Ectodermal cell (in vitro differentiated cells): Measurements from ENCODE around the gene CA4.

Source experiments
- H3K27ac ChIP-seq: 2 replicates; pipeline ENCODE4 v1.7.0; 2013; ENCODE audit warnings: mild to moderate bottlenecking, low read depth, low read length; ENCODE audit not compliant: insufficient read depth, poor library complexity, severe bottlenecking
- H3K27me3 ChIP-seq: 2 replicates; pipeline ENCODE4 v1.7.0; 2013; ENCODE audit warnings: mild to moderate bottlenecking, low read length; ENCODE audit not compliant: insufficient read depth, control insufficient read depth, poor library complexity, severe bottlenecking
- H3K36me3 ChIP-seq: one replicate; pipeline ENCODE4 v1.7.0; 2013; ENCODE audit warnings: low read length; ENCODE audit not compliant: control insufficient read depth, insufficient read depth
- H3K4me1 ChIP-seq: one replicate; pipeline ENCODE4 v1.7.0; 2013; ENCODE audit warnings: low read length; ENCODE audit not compliant: control insufficient read depth, insufficient read depth
- H3K4me3 ChIP-seq: 2 replicates; pipeline ENCODE4 v1.7.0; 2013; ENCODE audit warnings: low read depth, low read length, control low read depth; ENCODE audit not compliant: insufficient read depth
- H3K9me3 ChIP-seq: 2 replicates; pipeline ENCODE4 v1.7.0; 2013; ENCODE audit warnings: mild to moderate bottlenecking, low read length, moderate library complexity; ENCODE audit not compliant: control insufficient read depth
- WGBS, 2 experiments: methylation state at CpG; one replicate each; pipeline ENCODE4 v1.1.7; 2013; ENCODE audit warnings: missing lambda C conversion rate in 2 of 2; 5-methylcytosine and 5-hydroxymethylcytosine counted together

Gene CA4

DNA sequence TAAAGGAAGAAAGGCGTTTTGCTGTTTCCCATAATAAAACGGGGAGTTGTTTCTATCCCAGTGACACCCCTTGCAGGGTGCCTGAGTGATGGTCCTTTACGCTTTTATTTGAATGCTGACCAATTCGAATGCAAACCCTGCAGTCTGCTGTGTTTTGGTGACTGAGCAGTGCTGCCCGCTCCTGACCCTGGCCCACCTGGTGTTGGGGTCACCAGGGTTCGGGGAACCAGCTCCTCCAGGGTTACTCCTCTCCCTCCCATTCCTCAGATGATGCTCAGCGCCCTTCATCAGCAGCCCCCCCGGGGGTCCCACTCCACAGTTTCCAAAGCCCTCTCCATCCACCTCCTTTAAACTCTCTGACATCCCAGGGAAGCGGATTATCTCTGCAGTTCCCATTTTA is 6.0 kb downstream of the CA4 start:
- no peaks in the 10 kb centered on the region for H3K36me3 ChIP-seq
- H3K4me1 ChIP-seq = peaks cover 29% of the 10 kb centered on the region
- no peaks in the 10 kb centered on the region for H3K9me3 ChIP-seq
- 64% methylated on average over 9 of the region's 9 CpGs for WGBS, 2 experiments
- peaks cover 16% of the 10 kb centered on the region for H3K27me3 ChIP-seq
- no peak overlapping the region for H3K27ac ChIP-seq
- no peak overlapping the region for H3K4me3 ChIP-seq

DNA sequence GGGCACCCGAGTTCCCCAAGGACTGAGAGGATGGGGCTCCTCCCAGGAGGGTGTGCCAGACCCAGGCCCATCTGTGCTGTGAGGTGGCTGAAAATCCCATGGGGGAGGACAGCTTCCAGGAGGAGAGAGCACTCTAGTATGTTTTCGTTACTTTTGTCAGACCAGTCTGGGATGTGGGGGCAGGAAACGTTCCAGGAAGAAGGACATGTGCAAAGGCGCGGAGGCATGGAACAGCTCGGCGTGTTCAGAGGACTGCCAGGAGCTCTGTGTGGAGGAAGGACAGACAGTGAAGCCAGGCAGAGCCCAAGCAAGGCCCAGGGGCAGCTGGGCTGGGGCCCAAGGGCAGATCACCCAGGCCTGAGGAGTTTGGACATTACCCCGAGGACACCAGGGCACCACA is 7.0 kb downstream of the CA4 start:
- H3K27me3 ChIP-seq = peaks cover 7% of the 10 kb centered on the region
- H3K27ac ChIP-seq = no peak overlapping the region
- no peaks in the 10 kb centered on the region for H3K36me3 ChIP-seq
- no peak overlapping the region for H3K4me3 ChIP-seq
- H3K9me3 ChIP-seq = no peaks in the 10 kb centered on the region
- H3K4me1 ChIP-seq = peaks cover 35% of the 10 kb centered on the region
- WGBS, 2 experiments = 95 to 96% methylated on average over 8 of the region's 8 CpGs

DNA sequence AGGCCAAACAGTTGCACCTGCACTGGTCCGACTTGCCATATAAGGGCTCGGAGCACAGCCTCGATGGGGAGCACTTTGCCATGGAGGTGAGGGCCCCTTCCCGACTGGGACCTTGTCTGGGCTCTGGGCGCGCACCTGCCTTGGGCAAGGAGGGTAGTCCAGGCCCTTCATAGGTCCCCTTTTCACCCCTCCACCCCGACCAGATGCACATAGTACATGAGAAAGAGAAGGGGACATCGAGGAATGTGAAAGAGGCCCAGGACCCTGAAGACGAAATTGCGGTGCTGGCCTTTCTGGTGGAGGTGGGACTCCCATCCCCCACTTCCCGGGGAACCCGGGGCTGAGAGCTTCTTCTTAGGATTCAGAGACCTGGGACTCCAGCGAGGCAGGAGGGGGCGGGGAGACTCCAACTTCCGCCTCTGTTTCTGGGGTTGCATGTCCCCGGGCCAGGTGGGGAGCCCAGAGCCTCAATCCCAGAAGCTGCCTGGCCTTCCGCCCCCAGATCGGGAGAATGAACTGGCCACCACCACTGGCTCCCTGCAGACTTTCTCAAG is 7.8 kb downstream of the CA4 start:
- H3K9me3 ChIP-seq = no peaks in the 10 kb centered on the region
- H3K27ac ChIP-seq = no peak overlapping the region
- WGBS, 2 experiments = 83 to 84% methylated on average over 18 of the region's 18 CpGs
- H3K4me3 ChIP-seq = no peak overlapping the region
- peaks cover 44% of the 10 kb centered on the region for H3K4me1 ChIP-seq
- H3K36me3 ChIP-seq = no peaks in the 10 kb centered on the region
- H3K27me3 ChIP-seq = no peaks in the 10 kb centered on the region

DNA sequence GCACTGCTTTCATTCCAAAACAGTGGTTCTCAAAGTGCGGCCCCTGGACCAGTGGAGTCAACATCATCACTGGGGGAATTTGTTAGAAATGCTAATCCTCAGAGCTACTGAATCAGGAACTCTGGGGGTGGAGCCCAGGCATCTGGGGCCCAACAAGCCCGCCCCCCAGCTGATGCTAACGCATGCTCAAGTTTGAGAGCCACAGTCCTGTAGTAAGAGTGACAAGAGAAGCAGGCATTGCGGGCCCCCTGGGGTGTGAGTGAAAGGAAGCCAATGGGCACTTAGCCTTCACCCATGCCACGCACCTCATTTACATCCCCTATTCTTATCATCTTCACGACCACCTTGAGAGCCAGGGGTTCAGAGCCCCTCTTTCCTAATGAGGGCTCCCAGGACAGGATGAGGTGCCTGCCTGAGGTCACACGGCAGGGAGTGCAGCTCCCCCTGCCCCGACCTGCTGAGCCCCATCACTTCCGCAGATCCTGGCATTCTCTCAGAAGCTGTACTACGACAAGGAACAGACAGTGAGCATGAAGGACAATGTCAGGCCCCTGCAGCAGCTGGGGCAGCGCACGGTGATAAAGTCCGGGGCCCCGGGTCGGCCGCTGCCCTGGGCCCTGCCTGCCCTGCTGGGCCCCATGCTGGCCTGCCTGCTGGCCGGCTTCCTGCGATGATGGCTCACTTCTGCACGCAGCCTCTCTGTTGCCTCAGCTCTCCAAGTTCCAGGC is 9.1 kb downstream of the CA4 start:
- no peaks in the 10 kb centered on the region for H3K9me3 ChIP-seq
- H3K4me3 ChIP-seq = no peak overlapping the region
- H3K27ac ChIP-seq = no peak overlapping the region
- H3K36me3 ChIP-seq = no peaks in the 10 kb centered on the region
- 18 to 27% methylated on average over 19 of the region's 19 CpGs for WGBS, 2 experiments
- no peaks in the 10 kb centered on the region for H3K27me3 ChIP-seq
- peaks cover 55% of the 10 kb centered on the region for H3K4me1 ChIP-seq

DNA sequence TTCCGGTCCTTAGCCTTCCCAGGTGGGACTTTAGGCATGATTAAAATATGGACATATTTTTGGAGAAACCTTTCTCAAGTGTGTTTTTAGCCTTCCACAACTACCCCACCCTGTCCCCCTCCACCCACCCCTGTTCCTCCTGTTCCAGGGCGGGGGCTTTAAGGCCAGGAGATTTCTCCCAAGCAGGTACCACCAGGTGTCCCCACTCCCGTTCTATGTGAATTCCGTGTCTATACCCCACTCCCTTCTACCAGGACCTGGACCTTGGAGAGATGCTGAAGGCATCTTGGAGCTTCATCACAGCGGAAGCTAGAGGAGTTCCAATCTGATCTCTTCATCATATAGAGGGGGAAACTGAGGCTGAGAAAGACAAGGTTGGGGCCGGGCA is 9.7 kb downstream of the CA4 start:
- Histone ChIP-seq H3K36me3 (no peaks in the 10 kb centered on the region), H3K27ac (no peak overlapping the region), H3K9me3 (no peaks in the 10 kb centered on the region), H3K4me3 (no peak overlapping the region), H3K27me3 (no peaks in the 10 kb centered on the region), H3K4me1 (peaks cover 53% of the 10 kb centered on the region)
- 71 to 74% methylated on average over 6 of the region's 6 CpGs for WGBS, 2 experiments

DNA sequence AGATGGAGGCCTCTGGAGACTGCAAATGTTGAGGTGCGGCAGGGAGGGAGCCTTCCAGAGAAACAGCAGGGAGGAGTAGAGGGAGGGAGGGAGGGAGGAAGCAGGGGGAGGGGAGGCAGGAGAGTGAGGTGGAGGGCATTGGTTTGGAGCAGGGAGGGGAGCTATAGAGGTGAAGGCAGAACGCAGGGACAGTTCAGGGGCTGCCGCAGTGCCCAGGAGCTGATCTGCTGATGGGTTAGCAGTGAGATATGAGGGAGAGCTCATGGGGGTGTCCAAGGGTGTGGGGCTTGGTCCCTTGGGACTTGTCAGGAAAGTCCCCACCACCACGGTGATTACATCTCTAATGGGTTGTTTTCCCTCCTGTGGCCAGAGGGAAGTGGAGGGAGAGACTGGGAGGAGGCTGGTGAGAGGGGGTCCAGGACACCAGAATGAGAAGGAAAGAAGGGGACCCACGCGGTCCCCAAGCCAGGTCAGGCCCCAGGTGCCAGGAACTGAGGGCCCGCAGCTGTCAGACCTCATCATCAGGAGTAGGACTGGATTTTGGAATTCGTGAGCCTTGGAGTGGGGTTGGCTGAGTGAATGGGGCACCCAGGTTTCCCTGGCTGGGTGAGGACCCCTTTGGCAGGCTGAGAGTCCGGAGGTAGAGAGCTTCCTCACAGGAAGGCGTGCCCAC is 11.2 kb downstream of the CA4 start:
- Histone ChIP-seq H3K27ac (no peak overlapping the region), H3K4me1 (peaks cover 45% of the 10 kb centered on the region), H3K27me3 (no peaks in the 10 kb centered on the region), H3K36me3 (no peaks in the 10 kb centered on the region), H3K4me3 (no peak overlapping the region), H3K9me3 (no peaks in the 10 kb centered on the region)
- 51 to 55% methylated on average over 10 of the region's 10 CpGs for WGBS, 2 experiments

DNA sequence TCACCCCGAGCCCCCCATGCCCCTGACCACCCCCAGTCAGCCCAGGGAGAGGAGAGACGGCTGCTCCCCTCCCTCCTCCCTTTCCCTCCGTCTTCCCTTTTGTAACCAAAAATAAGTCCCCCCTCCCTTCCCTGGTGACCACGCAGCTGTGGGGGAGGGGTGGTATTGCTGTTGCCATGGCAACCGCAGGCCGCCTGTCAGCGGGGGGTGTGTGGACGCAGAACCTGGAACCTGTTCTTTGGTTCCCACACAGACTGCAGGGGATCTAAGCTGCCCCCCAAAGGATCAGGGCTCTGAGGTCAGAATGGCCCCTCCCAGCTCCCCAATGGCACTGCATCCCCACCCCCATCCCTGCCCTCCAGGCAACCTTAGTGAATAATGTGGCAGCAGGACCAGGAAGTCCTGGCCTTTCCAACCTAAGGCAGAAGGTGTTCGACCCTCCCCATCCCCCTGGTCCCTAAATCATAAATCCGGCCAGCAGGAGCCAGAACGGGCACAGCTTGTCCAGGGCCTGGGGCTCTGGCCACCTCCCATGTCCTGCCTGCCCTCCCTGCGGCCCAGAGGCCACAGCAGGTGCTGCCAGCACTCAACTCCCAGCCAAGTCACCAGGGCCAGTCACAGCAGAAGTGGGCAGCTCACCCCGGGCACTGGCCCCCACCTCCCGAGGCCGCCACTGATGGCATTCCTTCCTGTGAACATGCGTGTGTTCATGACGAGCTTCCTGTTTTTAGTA is 12.0 kb downstream of the CA4 start:
- H3K4me3 ChIP-seq = no peak overlapping the region
- H3K9me3 ChIP-seq = no peaks in the 10 kb centered on the region
- peaks cover 45% of the 10 kb centered on the region for H3K4me1 ChIP-seq
- no peaks in the 10 kb centered on the region for H3K27me3 ChIP-seq
- no peaks in the 10 kb centered on the region for H3K36me3 ChIP-seq
- H3K27ac ChIP-seq = no peak overlapping the region
- 40 to 42% methylated on average over 14 to 16 of the region's 17 CpGs for WGBS, 2 experiments

DNA sequence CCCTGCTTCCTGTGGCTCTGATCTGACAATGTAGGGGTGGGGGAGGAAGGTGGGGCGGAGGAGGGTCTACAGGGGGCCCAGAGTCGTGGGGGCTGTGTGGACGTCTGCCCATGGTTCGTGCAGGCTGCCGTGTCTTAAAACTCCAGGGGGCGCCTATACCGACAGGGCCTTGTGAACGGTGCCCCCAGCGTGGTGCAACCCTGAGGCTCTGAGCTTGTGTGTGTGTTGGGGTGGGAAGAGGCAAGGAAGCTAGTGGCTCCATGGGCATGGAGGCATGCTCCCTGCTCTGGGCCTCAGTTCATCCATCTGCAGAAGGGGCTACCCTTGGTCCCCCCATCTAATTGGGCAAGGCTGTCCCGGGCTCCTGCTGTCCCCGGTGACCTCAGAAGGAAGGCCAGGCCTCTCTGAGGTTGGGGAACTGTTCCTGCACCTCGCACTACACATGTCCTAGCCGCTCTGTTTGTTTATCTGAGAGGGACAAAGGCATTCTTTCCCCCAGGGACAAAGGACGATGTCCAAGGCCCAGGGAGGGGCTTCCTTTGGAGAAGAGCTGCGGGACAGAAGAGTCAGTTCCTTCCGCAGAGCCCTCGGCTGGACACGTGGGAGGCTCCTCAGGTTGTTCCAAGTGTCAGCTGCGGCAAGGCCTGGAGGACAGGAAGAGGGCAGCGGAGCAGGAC is 13.5 kb downstream of the CA4 start:
- WGBS, 2 experiments = 46 to 47% methylated on average over 20 of the region's 20 CpGs
- no peak overlapping the region for H3K27ac ChIP-seq
- peaks cover 45% of the 10 kb centered on the region for H3K4me1 ChIP-seq
- H3K4me3 ChIP-seq = no peak overlapping the region
- no peaks in the 10 kb centered on the region for H3K36me3 ChIP-seq
- no peaks in the 10 kb centered on the region for H3K27me3 ChIP-seq
- H3K9me3 ChIP-seq = no peaks in the 10 kb centered on the region

DNA sequence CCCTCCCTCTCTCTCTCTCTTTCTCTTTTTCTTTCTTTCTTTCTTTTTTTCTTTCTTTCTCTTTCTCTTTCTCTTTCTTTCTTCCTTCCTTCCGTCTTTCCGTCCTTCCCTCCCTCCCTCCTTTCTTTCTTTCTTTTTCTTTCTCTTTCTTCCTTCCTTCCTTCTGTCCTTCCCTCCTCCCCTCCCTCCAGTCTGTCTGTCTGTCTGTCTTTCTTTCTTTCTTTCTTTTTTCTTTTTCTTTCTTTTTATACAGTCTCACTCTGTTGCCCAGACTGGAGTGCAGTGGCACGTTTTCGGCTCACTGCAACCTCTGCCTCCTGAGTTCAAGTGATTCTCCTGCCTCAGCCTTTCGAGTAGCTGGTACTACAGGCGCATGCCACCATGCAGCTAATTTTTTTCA is 14.4 kb downstream of the CA4 start:
- Histone ChIP-seq H3K36me3 (no peaks in the 10 kb centered on the region), H3K9me3 (no peaks in the 10 kb centered on the region), H3K4me1 (peaks cover 36% of the 10 kb centered on the region), H3K4me3 (no peak overlapping the region), H3K27ac (no peak overlapping the region), H3K27me3 (no peaks in the 10 kb centered on the region)
- WGBS, 2 experiments = 91 to 94% methylated on average over 6 of the region's 6 CpGs

DNA sequence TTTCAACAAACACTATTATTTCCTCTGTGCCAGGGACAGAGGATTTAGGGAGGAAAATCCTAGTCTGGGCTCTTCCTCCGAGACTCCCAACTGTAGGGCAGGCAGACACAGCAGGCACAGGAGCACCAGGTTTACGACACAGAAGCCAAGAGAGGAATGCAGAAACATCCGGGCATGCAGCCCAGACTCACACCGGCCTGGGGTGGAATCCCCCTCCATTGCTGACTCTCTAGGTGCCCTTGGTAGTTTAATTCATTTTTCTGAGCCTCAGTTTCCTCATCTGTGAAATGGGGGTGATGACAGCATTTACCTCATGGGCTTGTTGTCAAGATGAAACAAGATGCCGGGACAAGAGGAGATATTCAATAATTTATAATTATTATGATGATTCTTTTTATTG is 14.9 kb downstream of the CA4 start:
- Histone ChIP-seq H3K9me3 (no peaks in the 10 kb centered on the region), H3K36me3 (no peaks in the 10 kb centered on the region), H3K4me3 (no peak overlapping the region), H3K4me1 (peaks cover 35% of the 10 kb centered on the region), H3K27me3 (no peaks in the 10 kb centered on the region), H3K27ac (no peak overlapping the region)
- WGBS, 2 experiments = 84 to 88% methylated on average over 4 to 5 of the region's 5 CpGs
